ENCODE results near the gene TBCK. TPM values are rescaled to one million over a fixed set of nuclear protein-coding genes. Genes with fewer than 3 reads are reported as not detected.
A peak's percentile ranks its signal among the peaks of the same experiment; 100 is the strongest.

Gene TBCK
- total RNA-seq = 10 to 100 TPM; 21.7 to 23.9 TPM
- 21.0 TPM for polyA plus RNA-seq

- no peaks in the 10 kb centered on the region for H3K9me3 Mint-ChIP-seq
Measured at GRCh38 chr4:106315968-106316772, at the start of gene TBCK, which contains the start of gene AIMP1. Gene TBCK (minus strand): TSS chr4:106316209. CDS start chr4:106308960, 7,249 bp downstream. Gene AIMP1 (plus strand): TSS chr4:106316550. CDS start chr4:106325010, 8,460 bp downstream.

DNA sequence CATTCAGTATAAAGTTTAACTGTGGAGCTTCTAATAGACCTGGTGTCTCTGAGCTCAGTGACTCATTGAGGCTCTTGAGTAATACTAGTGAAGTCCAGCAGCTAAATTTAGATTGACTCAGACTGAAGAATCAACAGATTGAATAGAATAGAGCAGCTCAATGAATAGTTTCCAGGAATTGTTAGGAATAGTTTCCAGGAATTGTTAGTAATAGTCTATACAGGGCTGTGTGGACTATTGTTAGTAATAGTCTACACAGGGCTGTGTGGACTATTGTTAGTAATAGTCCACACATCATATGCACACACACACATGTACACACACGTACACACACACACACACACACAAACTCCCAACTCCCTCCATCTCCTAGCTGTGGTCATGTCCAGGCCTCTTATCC, 49.6 kb upstream of the TBCK start:
- H3K4me3 ChIP-seq (ENCODE audit: low read length) = no peak overlapping the region
- no peaks in the 10 kb centered on the region for H3K27me3 ChIP-seq (ENCODE audit: insufficient read depth, low read length, poor library complexity, severe bottlenecking)
- Mint-ChIP-seq H3K4me3 (no peak overlapping the region), H3K4me1 (peaks cover 0 to 1% (median 0%) of the 10 kb centered on the region in 3 donors), H3K9me3 (no peaks in the 10 kb centered on the region), H3K27me3 (peaks cover 5 to 27% of the 10 kb centered on the region in 2 donors), H3K36me3 (no peaks in the 10 kb centered on the region), H3K27ac (no peak overlapping the region)
- POLR2A ChIA-PET = no interaction called here
- no peaks in the 10 kb centered on the region for H3K9me3 ChIP-seq (ENCODE audit: low read length)
- CTCF ChIA-PET = no interaction called here
- H3K4me1 ChIP-seq (ENCODE audit: insufficient read depth, low read length) = no peaks in the 10 kb centered on the region
- no peaks in the 10 kb centered on the region for H3K36me3 ChIP-seq (ENCODE audit: insufficient read depth, low read length)
- no peak for DNase-seq
- no peak overlapping the region for H3K27ac ChIP-seq (ENCODE audit: low read depth, low read length)

More at GRCh38 chr4:106315968-106316772, at the start of gene TBCK, which contains the start of gene AIMP1:
- H3K27me3 ChIP-seq (ENCODE audit: insufficient read depth, low read length, poor library complexity, severe bottlenecking) = no peaks in the 10 kb centered on the region
- CTCF ChIA-PET = interaction anchor here (0.9 to 1.3 kb wide), 3 partner anchors 12 to 30 kb away, joined by 3 to 4 read pairs (median 3); no protein-coding TSS in a partner anchor
- peak within 1 kb of the TSS; percentile 99 for H3K27ac ChIP-seq (ENCODE audit: low read depth, low read length)
- H3K36me3 ChIP-seq (ENCODE audit: insufficient read depth, low read length) = no peaks in the 10 kb centered on the region
- Mint-ChIP-seq H3K27ac (no peak within 1 kb of the TSS), H3K4me3 (no peak within 1 kb of the TSS), H3K36me3 (peaks cover 4 to 21% (median 4%) of the 10 kb centered on the region in 3 donors), H3K27me3 (no peaks in the 10 kb centered on the region), H3K4me1 (peaks cover 33 to 38% (median 35%) of the 10 kb centered on the region in 3 donors)
- H3K9me3 ChIP-seq (ENCODE audit: low read length) = no peaks in the 10 kb centered on the region
- peak within 1 kb of the TSS; percentile 91 for H3K4me3 ChIP-seq (ENCODE audit: low read length)
- peaks cover 27% of the 10 kb centered on the region for H3K4me1 ChIP-seq (ENCODE audit: insufficient read depth, low read length)
- POLR2A ChIA-PET = interaction anchor here (0.6 to 1.3 kb wide), 3 partner anchors 9 to 1302 kb away, joined by 3 read pairs; no protein-coding TSS in a partner anchor
- DNase-seq = peak; percentile 80 to 92 (median 90)

DNA sequence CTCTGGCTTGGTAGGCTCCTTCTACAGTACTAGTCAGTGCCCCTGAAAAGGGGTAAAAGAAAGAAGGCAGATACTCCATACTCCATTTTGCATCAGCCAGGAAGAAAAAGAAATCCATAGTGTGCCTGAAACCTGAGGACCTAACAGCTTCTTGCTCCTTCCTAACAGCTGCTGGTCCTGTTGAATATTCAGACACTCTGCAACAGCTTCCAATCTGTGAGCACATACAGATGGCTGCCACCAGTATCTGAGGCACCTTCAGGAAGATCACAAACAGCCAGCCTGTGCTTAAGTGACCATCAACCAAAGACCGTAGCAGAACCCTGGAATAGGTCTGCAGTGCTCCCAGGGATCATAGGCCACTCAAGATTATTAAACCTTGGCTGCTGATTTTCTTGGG, 48.3 kb upstream of the TBCK start:
- Histone ChIP-seq H3K27me3 (ENCODE audit: insufficient read depth, low read length, poor library complexity, severe bottlenecking) (no peaks in the 10 kb centered on the region), H3K4me1 (ENCODE audit: insufficient read depth, low read length) (no peaks in the 10 kb centered on the region), H3K36me3 (ENCODE audit: insufficient read depth, low read length) (no peaks in the 10 kb centered on the region), H3K9me3 (ENCODE audit: low read length) (no peaks in the 10 kb centered on the region), H3K4me3 (ENCODE audit: low read length) (no peak overlapping the region), H3K27ac (ENCODE audit: low read depth, low read length) (no peak overlapping the region)
- Mint-ChIP-seq H3K9me3 (no peaks in the 10 kb centered on the region), H3K36me3 (no peaks in the 10 kb centered on the region), H3K4me1 (peaks cover 0 to under 1% (median 0%) of the 10 kb centered on the region in 3 donors), H3K27ac (no peak overlapping the region), H3K27me3 (peaks cover 4 to 21% of the 10 kb centered on the region in 2 donors), H3K4me3 (no peak overlapping the region)
- CTCF ChIA-PET = no interaction called here
- DNase-seq = no peak
- POLR2A ChIA-PET = no interaction called here

GRCh38 chr4:106362086-106362825, 46.2 kb upstream of the TBCK start:
- Mint-ChIP-seq H3K27ac (peak overlapping the region in 1 of 8 donors; percentile 26), H3K9me3 (no peaks in the 10 kb centered on the region), H3K36me3 (no peaks in the 10 kb centered on the region), H3K27me3 (peaks cover 0 to 12% of the 10 kb centered on the region in 2 donors), H3K4me1 (no peaks in the 10 kb centered on the region), H3K4me3 (no peak overlapping the region)
- H3K4me1 ChIP-seq (ENCODE audit: insufficient read depth, low read length) = no peaks in the 10 kb centered on the region
- CTCF ChIA-PET = no interaction called here
- no peak for DNase-seq
- H3K27ac ChIP-seq (ENCODE audit: low read depth, low read length) = no peak overlapping the region
- H3K4me3 ChIP-seq (ENCODE audit: low read length) = no peak overlapping the region
- no peaks in the 10 kb centered on the region for H3K9me3 ChIP-seq (ENCODE audit: low read length)
- POLR2A ChIA-PET = no interaction called here
- H3K36me3 ChIP-seq (ENCODE audit: insufficient read depth, low read length) = no peaks in the 10 kb centered on the region
- no peaks in the 10 kb centered on the region for H3K27me3 ChIP-seq (ENCODE audit: insufficient read depth, low read length, poor library complexity, severe bottlenecking)

DNA sequence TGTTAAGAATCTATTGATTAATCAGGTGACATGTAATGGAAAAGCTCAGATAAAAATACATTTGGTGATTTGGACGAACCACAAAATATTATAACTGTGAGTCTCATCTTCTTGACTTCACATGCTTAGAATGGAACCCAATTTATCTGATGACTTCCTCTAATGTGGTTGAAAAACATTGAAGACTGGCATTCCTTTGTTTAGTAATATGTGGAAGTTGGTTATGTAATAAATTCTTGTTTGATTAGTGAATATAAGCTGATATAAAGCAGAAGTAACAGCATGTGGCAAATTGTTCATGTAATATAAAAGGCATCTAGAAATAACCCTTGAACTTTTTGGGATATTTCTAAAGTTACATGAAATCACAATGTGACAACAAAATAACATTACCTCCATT, 42.9 kb upstream of the TBCK start:
- Histone ChIP-seq H3K27ac (ENCODE audit: low read depth, low read length) (no peak overlapping the region), H3K4me3 (ENCODE audit: low read length) (no peak overlapping the region), H3K36me3 (ENCODE audit: insufficient read depth, low read length) (no peaks in the 10 kb centered on the region), H3K4me1 (ENCODE audit: insufficient read depth, low read length) (no peaks in the 10 kb centered on the region), H3K9me3 (ENCODE audit: low read length) (no peaks in the 10 kb centered on the region), H3K27me3 (ENCODE audit: insufficient read depth, low read length, poor library complexity, severe bottlenecking) (no peaks in the 10 kb centered on the region)
- Mint-ChIP-seq H3K27me3 (peaks cover 0 to 9% of the 10 kb centered on the region in 2 donors), H3K4me3 (no peak overlapping the region), H3K36me3 (no peaks in the 10 kb centered on the region), H3K27ac (no peak overlapping the region), H3K9me3 (no peaks in the 10 kb centered on the region), H3K4me1 (no peaks in the 10 kb centered on the region)
- POLR2A ChIA-PET = no interaction called here
- CTCF ChIA-PET = no interaction called here
- no peak for DNase-seq

DNA sequence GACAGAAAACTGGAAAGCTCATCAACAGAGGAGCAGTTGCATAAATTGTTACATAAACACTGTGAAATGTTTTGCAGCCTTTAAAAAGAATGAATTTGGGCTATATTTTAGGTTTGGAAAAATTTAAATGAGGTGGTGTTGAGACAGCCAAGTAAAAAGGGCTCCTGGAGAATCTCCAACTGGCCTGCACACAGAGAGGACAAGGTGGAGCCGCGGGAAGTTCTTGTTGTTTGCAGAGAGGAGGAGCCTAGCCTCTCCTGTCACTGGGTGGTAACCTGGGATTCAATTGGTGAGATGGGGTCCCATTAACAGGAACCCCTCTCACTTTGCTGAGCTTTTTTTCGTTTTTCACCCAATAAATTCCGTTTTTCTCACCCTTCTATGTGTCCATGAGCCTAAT, 39.2 kb upstream of the TBCK start:
- CTCF ChIA-PET = no interaction called here
- peaks cover 0 to 18% (median 7%) of the 10 kb centered on the region in 3 donors for H3K36me3 Mint-ChIP-seq

GRCh38 chr4:106353786-106354185, 37.8 kb upstream of the TBCK start:
- H3K4me1 Mint-ChIP-seq = no peaks in the 10 kb centered on the region
- ChIA-PET CTCF (no interaction called here), POLR2A (no interaction called here)
- no peaks in the 10 kb centered on the region for H3K9me3 Mint-ChIP-seq
- H3K27me3 Mint-ChIP-seq = no peaks in the 10 kb centered on the region
- Histone ChIP-seq H3K9me3 (ENCODE audit: low read length) (no peaks in the 10 kb centered on the region), H3K36me3 (ENCODE audit: insufficient read depth, low read length) (no peaks in the 10 kb centered on the region), H3K27ac (ENCODE audit: low read depth, low read length) (no peak overlapping the region), H3K27me3 (ENCODE audit: insufficient read depth, low read length, poor library complexity, severe bottlenecking) (no peaks in the 10 kb centered on the region), H3K4me3 (ENCODE audit: low read length) (no peak overlapping the region), H3K4me1 (ENCODE audit: insufficient read depth, low read length) (no peaks in the 10 kb centered on the region)
- H3K27ac Mint-ChIP-seq = peak overlapping the region in 1 of 8 donors; percentile 21
- H3K36me3 Mint-ChIP-seq = peaks cover 0 to 27% (median 12%) of the 10 kb centered on the region in 3 donors
- no peak for DNase-seq
- H3K4me3 Mint-ChIP-seq = no peak overlapping the region

More for the DNA sequence above, 39.2 kb upstream of the TBCK start:
- Histone ChIP-seq H3K4me3 (ENCODE audit: low read length) (no peak overlapping the region), H3K27me3 (ENCODE audit: insufficient read depth, low read length, poor library complexity, severe bottlenecking) (no peaks in the 10 kb centered on the region), H3K27ac (ENCODE audit: low read depth, low read length) (no peak overlapping the region), H3K4me1 (ENCODE audit: insufficient read depth, low read length) (no peaks in the 10 kb centered on the region), H3K9me3 (ENCODE audit: low read length) (no peaks in the 10 kb centered on the region), H3K36me3 (ENCODE audit: insufficient read depth, low read length) (no peaks in the 10 kb centered on the region)
- DNase-seq = no peak
- Mint-ChIP-seq H3K4me3 (no peak overlapping the region), H3K9me3 (no peaks in the 10 kb centered on the region), H3K27ac (no peak overlapping the region), H3K4me1 (no peaks in the 10 kb centered on the region), H3K27me3 (no peaks in the 10 kb centered on the region)
- POLR2A ChIA-PET = no interaction called here

GRCh38 chr4:106351016-106351415, 35.0 kb upstream of the TBCK start:
- no peak overlapping the region for H3K27ac ChIP-seq (ENCODE audit: low read depth, low read length)
- no peaks in the 10 kb centered on the region for H3K27me3 Mint-ChIP-seq
- H3K36me3 ChIP-seq (ENCODE audit: insufficient read depth, low read length) = peaks cover 8% of the 10 kb centered on the region
- no peaks in the 10 kb centered on the region for H3K9me3 Mint-ChIP-seq
- H3K36me3 Mint-ChIP-seq = peaks cover 3 to 47% (median 18%) of the 10 kb centered on the region in 3 donors
- H3K4me1 ChIP-seq (ENCODE audit: insufficient read depth, low read length) = no peaks in the 10 kb centered on the region
- H3K4me3 ChIP-seq (ENCODE audit: low read length) = no peak overlapping the region
- H3K9me3 ChIP-seq (ENCODE audit: low read length) = no peaks in the 10 kb centered on the region
- no peak overlapping the region for H3K27ac Mint-ChIP-seq
- no peaks in the 10 kb centered on the region for H3K4me1 Mint-ChIP-seq
- CTCF ChIA-PET = no interaction called here
- DNase-seq = no peak
- no peak overlapping the region for H3K4me3 Mint-ChIP-seq
- no peaks in the 10 kb centered on the region for H3K27me3 ChIP-seq (ENCODE audit: insufficient read depth, low read length, poor library complexity, severe bottlenecking)
- POLR2A ChIA-PET = no interaction called here
